Osteoblast (primary cell): ENCODE results near the gene AKAP13. TPM values are rescaled to one million over a fixed set of nuclear protein-coding genes. Genes with fewer than 3 reads are reported as not detected.
A peak's percentile ranks its signal among the peaks of the same experiment; 100 is the strongest.

Source experiments
- DNase-seq: peaks from one replicate; pipeline ENCODE4 v3.0.0; 2011; ENCODE audit warnings: low spot score, mixed read lengths; ENCODE audit not compliant: insufficient read length; ENCODE audit errors: missing footprints
- H2AFZ ChIP-seq: 2 replicates; pipeline ENCODE4 v1.6.0; 2011; ENCODE audit warnings: mild to moderate bottlenecking, low read length
- H3K27ac ChIP-seq: 2 replicates; pipeline ENCODE4 v1.5.1; 2011; ENCODE audit warnings: mild to moderate bottlenecking, low read depth, low read length, moderate library complexity
- H3K27me3 ChIP-seq: 2 replicates; pipeline ENCODE4 v1.6.0; 2012; ENCODE audit warnings: mild to moderate bottlenecking, control low read depth, inconsistent platforms, low read length, moderate library complexity; ENCODE audit not compliant: insufficient read depth
- H3K36me3 ChIP-seq: 2 replicates; pipeline ENCODE4 v1.5.1; 2011; ENCODE audit warnings: mild to moderate bottlenecking, low read length, control low read depth, moderate library complexity; ENCODE audit not compliant: insufficient read depth
- H3K4me1 ChIP-seq: 2 replicates; pipeline ENCODE4 v1.5.1; 2011; ENCODE audit warnings: mild to moderate bottlenecking, low read length, control low read depth, moderate library complexity; ENCODE audit not compliant: insufficient read depth
- H3K4me2 ChIP-seq: 2 replicates; pipeline ENCODE4 v1.6.0; 2011; ENCODE audit warnings: mild to moderate bottlenecking, low read length; ENCODE audit not compliant: insufficient read depth
- H3K4me3 ChIP-seq: fragments of 200-600 bp; sonication (generic); 3 replicates; pipeline ENCODE4 v1.5.1; 2012; ENCODE audit warnings: mild to moderate bottlenecking, low read length, inconsistent platforms; ENCODE audit not compliant: insufficient read depth
- H3K79me2 ChIP-seq: 2 replicates; pipeline ENCODE4 v1.6.0; 2012; ENCODE audit warnings: mild to moderate bottlenecking, low read length, control low read depth, inconsistent platforms; ENCODE audit not compliant: insufficient read depth
- H3K9me3 ChIP-seq: 2 replicates; pipeline ENCODE4 v1.5.1; 2011; ENCODE audit warnings: low read depth, low read length, control low read depth
- H4K20me1 ChIP-seq: 2 replicates; pipeline ENCODE4 v1.6.0; 2012; ENCODE audit warnings: mild to moderate bottlenecking, low read length, control low read depth; ENCODE audit not compliant: insufficient read depth
- total RNA-seq: library from RNA; depleted of rRNA; stranded (reverse); fragments of >200 nt; gene quantifications from 2 replicates; pipeline ENCODE4 v1.2.3, GENCODE V29; 2012
- TF ChIP-seq, protein P1 (sequence below): IDR thresholded peaks from 2 replicates; pipeline ENCODE4 v1.5.1; 2011; ENCODE audit warnings: mild to moderate bottlenecking, low read depth, low read length, moderate library complexity; ENCODE audit errors: extremely low read depth

AKAP13 gene
- total RNA-seq, 1 donor, result 77.1 TPM

DNA sequence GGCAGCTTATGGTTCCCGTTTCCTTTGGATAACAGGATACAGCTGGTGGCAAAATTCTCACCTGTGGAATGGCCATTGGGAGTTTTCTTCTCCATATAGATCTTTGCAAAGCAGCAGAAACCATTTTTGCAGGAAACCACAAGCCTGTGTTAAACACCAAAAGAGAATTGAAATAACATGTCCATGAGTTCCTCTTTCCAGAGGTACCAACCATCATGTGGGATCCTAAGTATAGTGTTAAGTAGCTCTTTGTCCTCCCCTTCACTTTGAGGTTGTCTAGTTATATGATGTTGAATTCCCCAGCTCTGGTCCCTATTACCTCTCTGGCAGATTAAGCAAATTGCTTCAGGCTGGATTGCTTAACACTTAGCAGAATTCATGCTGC is 94.9 kb downstream of the AKAP13 start:
- Histone ChIP-seq H3K36me3 (no peaks in the 10 kb centered on the region), H3K79me2 (peaks cover 74% of the 10 kb centered on the region), H3K9me3 (no peaks in the 10 kb centered on the region), H3K4me2 (no peak overlapping the region), H4K20me1 (peaks cover 8% of the 10 kb centered on the region), H3K27me3 (no peaks in the 10 kb centered on the region), H3K4me1 (peaks cover 36% of the 10 kb centered on the region), H3K27ac (no peak overlapping the region), H3K4me3 (no peak overlapping the region), H2AFZ (no peak overlapping the region)
- TF ChIP-seq, protein P1, sequence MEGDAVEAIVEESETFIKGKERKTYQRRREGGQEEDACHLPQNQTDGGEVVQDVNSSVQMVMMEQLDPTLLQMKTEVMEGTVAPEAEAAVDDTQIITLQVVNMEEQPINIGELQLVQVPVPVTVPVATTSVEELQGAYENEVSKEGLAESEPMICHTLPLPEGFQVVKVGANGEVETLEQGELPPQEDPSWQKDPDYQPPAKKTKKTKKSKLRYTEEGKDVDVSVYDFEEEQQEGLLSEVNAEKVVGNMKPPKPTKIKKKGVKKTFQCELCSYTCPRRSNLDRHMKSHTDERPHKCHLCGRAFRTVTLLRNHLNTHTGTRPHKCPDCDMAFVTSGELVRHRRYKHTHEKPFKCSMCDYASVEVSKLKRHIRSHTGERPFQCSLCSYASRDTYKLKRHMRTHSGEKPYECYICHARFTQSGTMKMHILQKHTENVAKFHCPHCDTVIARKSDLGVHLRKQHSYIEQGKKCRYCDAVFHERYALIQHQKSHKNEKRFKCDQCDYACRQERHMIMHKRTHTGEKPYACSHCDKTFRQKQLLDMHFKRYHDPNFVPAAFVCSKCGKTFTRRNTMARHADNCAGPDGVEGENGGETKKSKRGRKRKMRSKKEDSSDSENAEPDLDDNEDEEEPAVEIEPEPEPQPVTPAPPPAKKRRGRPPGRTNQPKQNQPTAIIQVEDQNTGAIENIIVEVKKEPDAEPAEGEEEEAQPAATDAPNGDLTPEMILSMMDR, result no peak
- no peak for DNase-seq

DNA sequence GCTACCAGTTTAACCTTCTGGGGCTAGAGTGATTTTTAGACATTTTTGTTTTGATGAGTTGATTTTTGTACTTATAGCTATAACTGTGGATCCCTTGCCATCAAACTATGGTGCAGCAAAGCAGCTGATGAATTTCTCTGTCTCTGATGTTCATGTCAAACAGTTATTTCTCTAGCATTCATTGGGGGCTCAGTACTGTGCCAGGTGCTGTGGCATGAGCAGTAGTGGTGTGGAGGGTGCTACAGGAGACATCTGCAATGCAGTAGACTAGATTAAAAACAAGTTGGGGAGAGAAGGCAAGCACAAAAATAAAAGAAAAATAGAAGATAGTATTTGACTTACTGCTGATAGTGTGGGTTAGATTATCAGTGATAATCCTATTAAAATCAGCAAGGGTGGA is 95.3 kb downstream of the AKAP13 start:
- no peak overlapping the region for H3K27ac ChIP-seq
- no peak overlapping the region for H3K4me2 ChIP-seq
- TF ChIP-seq, protein P1, result no peak
- H3K79me2 ChIP-seq, result peaks cover 73% of the 10 kb centered on the region
- peaks cover 36% of the 10 kb centered on the region for H3K4me1 ChIP-seq
- no peaks in the 10 kb centered on the region for H3K9me3 ChIP-seq
- DNase-seq, result no peak
- H3K27me3 ChIP-seq, result no peaks in the 10 kb centered on the region
- peaks cover 8% of the 10 kb centered on the region for H4K20me1 ChIP-seq
- no peak overlapping the region for H2AFZ ChIP-seq
- H3K4me3 ChIP-seq, result no peak overlapping the region
- no peaks in the 10 kb centered on the region for H3K36me3 ChIP-seq

DNA sequence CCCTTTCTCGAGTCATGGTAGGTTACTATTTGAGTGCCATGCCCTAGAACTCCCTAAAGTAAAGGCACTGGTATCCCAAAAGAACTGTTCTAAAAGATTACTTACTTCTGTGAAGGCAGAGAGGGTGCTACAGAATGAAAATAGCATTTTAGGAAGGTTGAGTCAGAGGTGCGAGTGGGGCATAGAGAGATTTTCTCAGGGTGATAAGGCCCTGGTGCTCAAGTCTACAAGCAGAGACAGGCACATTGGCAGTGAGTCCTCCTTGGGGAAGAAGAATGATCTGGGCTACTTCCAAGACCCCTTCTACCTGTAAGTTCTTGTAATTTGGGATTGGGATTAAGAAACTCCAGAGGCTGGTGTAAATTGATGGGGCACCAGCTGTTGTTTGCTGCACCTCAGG is 96.7 kb downstream of the AKAP13 start:
- Histone ChIP-seq H3K36me3 (no peaks in the 10 kb centered on the region), H2AFZ (no peak overlapping the region), H4K20me1 (peaks cover 8% of the 10 kb centered on the region), H3K4me2 (no peak overlapping the region), H3K79me2 (peaks cover 76% of the 10 kb centered on the region), H3K27ac (peak overlapping the region; percentile 43), H3K4me3 (no peak overlapping the region), H3K9me3 (no peaks in the 10 kb centered on the region), H3K4me1 (peaks cover 38% of the 10 kb centered on the region), H3K27me3 (no peaks in the 10 kb centered on the region)
- DNase-seq, result no peak
- TF ChIP-seq, protein P1, result no peak

DNA sequence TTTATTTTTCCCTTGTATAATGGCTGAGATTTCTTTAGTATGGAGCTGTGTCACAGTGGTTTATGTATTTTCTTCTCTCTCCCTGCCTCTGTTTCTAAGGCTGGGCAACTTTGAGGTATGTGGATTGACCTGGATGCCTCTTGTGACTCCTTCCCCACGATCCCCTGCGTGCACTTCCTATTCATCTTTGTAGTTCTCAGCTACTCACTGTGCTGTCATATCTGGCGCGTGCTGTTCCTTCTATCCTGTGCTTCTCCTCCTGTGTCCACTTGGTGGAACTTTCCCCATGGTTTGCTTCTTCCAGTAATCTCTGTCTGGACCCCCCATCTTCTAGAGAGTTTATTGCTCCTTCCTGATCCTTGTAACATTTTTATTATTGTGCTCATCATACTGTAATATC is 97.3 kb downstream of the AKAP13 start:
- TF ChIP-seq, protein P1, result peak; percentile 34
- DNase-seq, result no peak
- Histone ChIP-seq H3K79me2 (peaks cover 73% of the 10 kb centered on the region), H3K4me2 (no peak overlapping the region), H2AFZ (no peak overlapping the region), H3K4me3 (no peak overlapping the region), H3K9me3 (no peaks in the 10 kb centered on the region), H3K27ac (peak overlapping the region; percentile 43), H3K4me1 (peaks cover 44% of the 10 kb centered on the region), H4K20me1 (peaks cover 8% of the 10 kb centered on the region), H3K27me3 (no peaks in the 10 kb centered on the region), H3K36me3 (no peaks in the 10 kb centered on the region)
